A549 (cell line): Measurements from ENCODE around the gene SLC25A31. TPM values are rescaled to one million over a fixed set of nuclear protein-coding genes. Genes with fewer than 3 reads are reported as not detected.
A peak's percentile ranks its signal among the peaks of the same experiment; 100 is the strongest.

Experiments used
- ATAC-seq, 2 experiments: fragments of 200-7000 bp in 1 of 2; fragments of >200 bp in 1 of 2; cut with Nextera tagmentation in 1 of 2; cut with Tn5 transposase in 1 of 2; 3 replicates each; pipeline versions ENCODE4 v1.8.0 to v1.9.1; 2018 to 2020; ENCODE audit warnings: mild to moderate bottlenecking in 1 of 2, moderate library complexity in 1 of 2
- CTCF ChIA-PET: fragments of 300-600 bp; sonication (Branson Sonifier 250); formaldehyde crosslinking; extraction: SDS; loops from one replicate; lab custom pipeline; 2021; ENCODE audit warnings: antibody characterized with exemption, inconsistent platforms; lab: Yijun Ruan, JAX
- POLR2A ChIA-PET: fragments of 350-600 bp; formaldehyde crosslinking; extraction: SDS; loops from one replicate; lab custom pipeline; 2021; ENCODE audit warnings: antibody characterized with exemption, inconsistent platforms; lab: Yijun Ruan, JAX
- DNase-seq, 2 experiments: peaks; one replicate each; pipeline versions ENCODE4 v3.0.0 to v3.0.0-alpha.2; 2011 to 2016; ENCODE audit warnings: low read depth in 1 of 2, low spot score in 1 of 2
- FAIRE-seq: peaks from 2 replicates; lab custom pipeline; 2011; peaks lifted over from hg19 to GRCh38; lab: Jason Lieb, UNC
- H3K27ac ChIP-seq, 2 experiments: fragments of >200 bp; sonication (Bioruptor Twin); formaldehyde crosslinking; 3 replicates each; pipeline ENCODE4 v1.5.1; 2016 to 2017
- H3K4me1 ChIP-seq: fragments of >200 bp; sonication (Bioruptor Twin); formaldehyde crosslinking; 3 replicates; pipeline ENCODE4 v1.6.1; 2016
- H3K4me2 ChIP-seq: fragments of >200 bp; sonication (Bioruptor Twin); formaldehyde crosslinking; 3 replicates; pipeline ENCODE4 v1.6.1; 2016
- H3K4me3 ChIP-seq: fragments of >200 bp; sonication (Bioruptor Twin); formaldehyde crosslinking; 3 replicates; pipeline ENCODE4 v1.5.1; 2016
- H3K9me3 ChIP-seq: fragments of >200 bp; sonication (Bioruptor Twin); formaldehyde crosslinking; 3 replicates; pipeline ENCODE4 v1.6.1; 2016
- ATOH8 ChIP-seq: fragments of 250-450 bp; sonication (Bioruptor Pico); IDR thresholded peaks from 2 replicates; pipeline ENCODE4 v1.5.0; 2020; ENCODE audit warnings: low read depth, mild to moderate bottlenecking, moderate library complexity
- CBX2 ChIP-seq: fragments of 200-600 bp; sonication (generic); IDR thresholded peaks from 2 replicates; pipeline ENCODE4 v1.6.1; 2016; ENCODE audit warnings: low read depth, mild to moderate bottlenecking, borderline replicate concordance
- CEBPB ChIP-seq, 2 experiments: fragments of >200 bp in 1 of 2; sonication (Bioruptor Twin) in 1 of 2; formaldehyde crosslinking in 1 of 2; IDR thresholded peaks; 2 replicates each; pipeline ENCODE4 v1.6.1; 2012 to 2016
- CHD2 ChIP-seq: fragments of 150-350 bp; IDR thresholded peaks from 2 replicates; pipeline ENCODE4 v1.6.1; 2014; ENCODE audit warnings: low read length; ENCODE audit not compliant: partially characterized antibody
- CHD4 ChIP-seq: fragments of 200-600 bp; sonication (generic); IDR thresholded peaks from 2 replicates; pipeline ENCODE4 v1.6.1; 2016; ENCODE audit warnings: antibody characterized with exemption, mild to moderate bottlenecking, borderline replicate concordance
- EHF ChIP-seq: fragments of 250-450 bp; sonication (Bioruptor Pico); IDR thresholded peaks from 2 replicates; pipeline ENCODE4 v1.5.0; 2020; ENCODE audit warnings: mild to moderate bottlenecking
- FOSB ChIP-seq: fragments of 250-450 bp; sonication (Bioruptor Pico); IDR thresholded peaks from 2 replicates; pipeline ENCODE4 v1.5.0; 2020; ENCODE audit warnings: mild to moderate bottlenecking, moderate library complexity
- FOSL2 ChIP-seq, 2 experiments: fragments of 450-650 bp in 1 of 2; fragments of >200 bp in 1 of 2; sonication (Bioruptor Twin) in 1 of 2; formaldehyde crosslinking; IDR thresholded peaks; 2 replicates each; pipeline versions ENCODE4 v1.5.0 to v1.6.1; 2016 to 2020; ENCODE audit warnings: mild to moderate bottlenecking in 1 of 2, moderate library complexity in 1 of 2
- GATA3 ChIP-seq: IDR thresholded peaks from 2 replicates; pipeline ENCODE4 v1.6.1; 2012; ENCODE audit warnings: borderline replicate concordance
- HEYL ChIP-seq: fragments of 250-450 bp; sonication (Bioruptor Pico); IDR thresholded peaks from 2 replicates; pipeline ENCODE4 v1.8.0; 2021; ENCODE audit warnings: mild to moderate bottlenecking, moderate library complexity
- HOXB5 ChIP-seq: fragments of 250-450 bp; sonication (Bioruptor Pico); IDR thresholded peaks from 2 replicates; pipeline ENCODE4 v1.5.0; 2020; ENCODE audit warnings: mild to moderate bottlenecking, moderate library complexity
- MAFK ChIP-seq: fragments of 450-650 bp; IDR thresholded peaks from 2 replicates; pipeline ENCODE4 v1.6.1; 2014; ENCODE audit not compliant: partially characterized antibody
- NFE2L2 ChIP-seq: fragments of 150-350 bp; conservative IDR thresholded peaks from 2 replicates; pipeline ENCODE4 v1.6.1; 2014; ENCODE audit warnings: low read length
- NPAS2 ChIP-seq: fragments of 250-450 bp; sonication (Bioruptor Pico); IDR thresholded peaks from 2 replicates; pipeline ENCODE4 v1.8.0; 2022; ENCODE audit warnings: mild to moderate bottlenecking, moderate library complexity, borderline replicate concordance
- NR3C1 ChIP-seq: fragments of >200 bp; sonication (Bioruptor Twin); formaldehyde crosslinking; IDR thresholded peaks from 3 replicates; pipeline ENCODE4 v1.6.1; 2017
- PBX3 ChIP-seq: IDR thresholded peaks from 2 replicates; pipeline ENCODE4 v1.6.1; 2012
- PHF8 ChIP-seq: fragments of 200-600 bp; sonication (generic); IDR thresholded peaks from 2 replicates; pipeline ENCODE4 v1.6.1; 2016; ENCODE audit warnings: low read depth, mild to moderate bottlenecking, antibody characterized with exemption, moderate library complexity, borderline replicate concordance
- POLR2AphosphoS2 ChIP-seq: conservative IDR thresholded peaks from 2 replicates; pipeline ENCODE4 v1.6.1; 2012; ENCODE audit warnings: low read length, improper control_type of control experiment, inconsistent platforms
- RARB ChIP-seq: fragments of 250-450 bp; sonication (Bioruptor Pico); IDR thresholded peaks from 2 replicates; pipeline ENCODE4 v1.8.0; 2021; ENCODE audit warnings: mild to moderate bottlenecking, moderate library complexity
- RFX5 ChIP-seq: fragments of 450-650 bp; IDR thresholded peaks from 2 replicates; pipeline ENCODE4 v1.7.1; 2014; ENCODE audit warnings: antibody characterized with exemption, mild to moderate bottlenecking, moderate library complexity
- RNF2 ChIP-seq: fragments of 200-600 bp; sonication (generic); IDR thresholded peaks from 2 replicates; pipeline ENCODE4 v1.6.1; 2016; ENCODE audit warnings: low read depth, mild to moderate bottlenecking, antibody characterized with exemption, moderate library complexity, borderline replicate concordance
- SREBF2 ChIP-seq: fragments of 450-650 bp; IDR thresholded peaks from 2 replicates; pipeline ENCODE4 v1.6.1; 2014; ENCODE audit warnings: mild to moderate bottlenecking, moderate library complexity
- ZNF302 ChIP-seq: fragments of 250-450 bp; sonication (Bioruptor Pico); IDR thresholded peaks from 2 replicates; pipeline ENCODE4 v1.9.0; 2021; ENCODE audit warnings: inconsistent platforms, mild to moderate bottlenecking, moderate library complexity
- WGBS: methylation state at CpG from one replicate; pipeline ENCODE4 v1.1.6; 2017; ENCODE audit errors: missing lambda C conversion rate; 5-methylcytosine and 5-hydroxymethylcytosine counted together
- polyA plus RNA-seq, 4 experiments: library from polyadenylated mRNA; depleted of rRNA in 3 of 4; stranded (reverse); fragments of >200 nt; fragmentation: RNase III in 1 of 4; extraction: RNeasy Plus Mini Kit Qiagen cat#74134 plus additional on column Dnase treatment in 1 of 4; gene quantifications; 2 replicates in 3 of 4; 3 replicates in 1 of 4; pipeline ENCODE4 v1.2.3, GENCODE V29; 2011 to 2017
- TF ChIP-seq, protein P1 (sequence below): fragments of >200 bp; sonication (Bioruptor Twin); formaldehyde crosslinking; IDR thresholded peaks from 3 replicates; pipeline ENCODE4 v1.5.1; 2016

SLC25A31 gene
- polyA plus RNA-seq, 2 of the 4 experiments (the other 2 are of a cell fraction), result not detected

GRCh38 chr4:127783955-127784770 lies 54.0 kb downstream of the SLC25A31 start:
- Histone ChIP-seq H3K4me2 (peak overlapping the region; percentile 87), H3K4me3 (peak overlapping the region; percentile 83), H3K9me3 (no peaks in the 10 kb centered on the region), H3K27ac (peak overlapping the region; percentile 84 to 96), H3K4me1 (no peaks in the 10 kb centered on the region)
- FAIRE-seq (no peak), ATAC-seq (no peak), DNase-seq (no peak)
- 22% methylated on average over 9 of the region's 9 CpGs for WGBS
- no peak for TF ChIP-seq CEBPB (IDR thresholded peaks at IDR 0.05)
- TF ChIP-seq EHF (CRISPR knock-in tag), result no peak
- POLR2A ChIA-PET, result no interaction called here
- CTCF ChIA-PET, result no interaction called here

- FAIRE-seq (no peak), ATAC-seq (peak; percentile 39 to 71; a peak in 3 of 6 replicates), DNase-seq (peak in 1 of 2 experiments; percentile 14)
- Histone ChIP-seq H3K4me3 (no peak overlapping the region), H3K4me1 (no peaks in the 10 kb centered on the region), H3K27ac (no peak overlapping the region), H3K9me3 (no peaks in the 10 kb centered on the region), H3K4me2 (no peak overlapping the region)
- POLR2A ChIA-PET, result no interaction called here
- TF ChIP-seq HEYL (no peak), SREBF2 (no peak), NPAS2 (CRISPR knock-in tag) (no peak), GATA3 (no peak), FOSB (CRISPR knock-in tag) (no peak), CEBPB (IDR thresholded peaks at IDR 0.05) (no peak), ZNF302 (CRISPR knock-in tag) (no peak), CHD2 (no peak), HOXB5 (CRISPR knock-in tag) (no peak), PBX3 (no peak), NR3C1 (no peak), MAFK (no peak), CBX2 (no peak), ATOH8 (CRISPR knock-in tag) (no peak), EHF (CRISPR knock-in tag) (no peak), POLR2AphosphoS2 (no peak), RARB (CRISPR knock-in tag) (no peak)
- TF ChIP-seq, protein P1, sequence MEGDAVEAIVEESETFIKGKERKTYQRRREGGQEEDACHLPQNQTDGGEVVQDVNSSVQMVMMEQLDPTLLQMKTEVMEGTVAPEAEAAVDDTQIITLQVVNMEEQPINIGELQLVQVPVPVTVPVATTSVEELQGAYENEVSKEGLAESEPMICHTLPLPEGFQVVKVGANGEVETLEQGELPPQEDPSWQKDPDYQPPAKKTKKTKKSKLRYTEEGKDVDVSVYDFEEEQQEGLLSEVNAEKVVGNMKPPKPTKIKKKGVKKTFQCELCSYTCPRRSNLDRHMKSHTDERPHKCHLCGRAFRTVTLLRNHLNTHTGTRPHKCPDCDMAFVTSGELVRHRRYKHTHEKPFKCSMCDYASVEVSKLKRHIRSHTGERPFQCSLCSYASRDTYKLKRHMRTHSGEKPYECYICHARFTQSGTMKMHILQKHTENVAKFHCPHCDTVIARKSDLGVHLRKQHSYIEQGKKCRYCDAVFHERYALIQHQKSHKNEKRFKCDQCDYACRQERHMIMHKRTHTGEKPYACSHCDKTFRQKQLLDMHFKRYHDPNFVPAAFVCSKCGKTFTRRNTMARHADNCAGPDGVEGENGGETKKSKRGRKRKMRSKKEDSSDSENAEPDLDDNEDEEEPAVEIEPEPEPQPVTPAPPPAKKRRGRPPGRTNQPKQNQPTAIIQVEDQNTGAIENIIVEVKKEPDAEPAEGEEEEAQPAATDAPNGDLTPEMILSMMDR, result no peak
- CTCF ChIA-PET, result no interaction called here
- 86% methylated on average over 2 of the region's 2 CpGs for WGBS
Measured at GRCh38 chr4:127788517-127788916, 58.3 kb downstream of the SLC25A31 start.

- no peak for TF ChIP-seq FOSL2 (IDR thresholded peaks at IDR 0.05)
- no peak for TF ChIP-seq FOSL2 (CRISPR knock-in tag; IDR thresholded peaks at IDR 0.05)
- no peak for TF ChIP-seq RNF2
- no peak for TF ChIP-seq FOSB (CRISPR knock-in tag)
- no peak for TF ChIP-seq CEBPB (IDR thresholded peaks at IDR 0.05)
- no peak for TF ChIP-seq NFE2L2
- no peak for TF ChIP-seq RFX5
- no peak for TF ChIP-seq PHF8
- TF ChIP-seq CHD4, result no peak
- TF ChIP-seq, all 56 proteins: peak for 0
Measured at GRCh38 chr4:127791391-127791790, 61.2 kb downstream of the SLC25A31 start.

More at GRCh38 chr4:127791391-127791790, 61.2 kb downstream of the SLC25A31 start:
- DNase-seq (no peak), FAIRE-seq (no peak), ATAC-seq (no peak)
- ChIA-PET POLR2A (no interaction called here), CTCF (no interaction called here)
- no peak overlapping the region for H3K4me2 ChIP-seq
- no peak overlapping the region for H3K27ac ChIP-seq
- no peaks in the 10 kb centered on the region for H3K9me3 ChIP-seq
- no peak overlapping the region for H3K4me3 ChIP-seq
- 50% methylated on average over 1 of the region's 1 CpG for WGBS
- H3K4me1 ChIP-seq, result no peaks in the 10 kb centered on the region
